Smooth muscle cell of the brain vasculature (primary cell): ENCODE measurements around the gene PDGFB.

Source experiments
- DNase-seq: peaks from one replicate; pipeline ENCODE4 v3.0.0-alpha.2; 2012; ENCODE audit warnings: low read depth, low spot score

Gene PDGFB

GRCh38 chr22:39277142-39277607 lies 32.4 kb upstream of the PDGFB start:
- no peak for DNase-seq

GRCh38 chr22:39276440-39277141 lies 31.8 kb upstream of the PDGFB start:
- DNase-seq: no peak

- no peak for DNase-seq
Observed at GRCh38 chr22:39275814-39276439, 31.1 kb upstream of the PDGFB start.

GRCh38 chr22:39273950-39274887 lies 29.4 kb upstream of the PDGFB start:
- no peak for DNase-seq

- no peak for DNase-seq
Observed at GRCh38 chr22:39270792-39271191, 26.0 kb upstream of the PDGFB start.

- DNase-seq: no peak
Observed at GRCh38 chr22:39270280-39270679, 25.5 kb upstream of the PDGFB start.

GRCh38 chr22:39269095-39269790 lies 24.5 kb upstream of the PDGFB start:
- DNase-seq: no peak

- no peak for DNase-seq
Observed at GRCh38 chr22:39268645-39269044, 23.9 kb upstream of the PDGFB start.

- no peak for DNase-seq
Observed at GRCh38 chr22:39267974-39268373, 23.2 kb upstream of the PDGFB start.

- DNase-seq: no peak
Observed at GRCh38 chr22:39266398-39267030, 21.7 kb upstream of the PDGFB start.

- no peak for DNase-seq
Observed at GRCh38 chr22:39265143-39265886, 20.5 kb upstream of the PDGFB start.

- no peak for DNase-seq
Observed at GRCh38 chr22:39264349-39265038, 19.7 kb upstream of the PDGFB start.

GRCh38 chr22:39263626-39264348 lies 19.0 kb upstream of the PDGFB start:
- no peak for DNase-seq

- no peak for DNase-seq
Observed at GRCh38 chr22:39259666-39260065, 14.9 kb upstream of the PDGFB start.

GRCh38 chr22:39257901-39258475 lies 13.2 kb upstream of the PDGFB start:
- no peak for DNase-seq

GRCh38 chr22:39256979-39257378 lies 12.2 kb upstream of the PDGFB start:
- no peak for DNase-seq

- no peak for DNase-seq
Observed at GRCh38 chr22:39256186-39256552, 11.4 kb upstream of the PDGFB start.

GRCh38 chr22:39255449-39256185 lies 10.8 kb upstream of the PDGFB start:
- no peak for DNase-seq
